PC-9 (cell line): ENCODE data around the gene AKAP13. TPM values are rescaled to one million over a fixed set of nuclear protein-coding genes. Genes with fewer than 3 reads are reported as not detected.

Experiments
- BruUV-seq: library from RNA; stranded (reverse); fragments of 400-500 nt; replicated peaks from 2 replicates; lab custom pipeline; 2021; lab: Mats Ljungman, UMichigan
- CTCF ChIA-PET: fragments of 300-600 bp; sonication (Branson Sonifier 250); formaldehyde crosslinking; loops from one replicate; lab custom pipeline; 2022; ENCODE audit warnings: antibody characterized with exemption; lab: Charles Lee
- POLR2A ChIA-PET: fragments of 300-600 bp; sonication (Branson Sonifier 250); formaldehyde crosslinking; loops from one replicate; lab custom pipeline; 2022; ENCODE audit warnings: antibody characterized with exemption; ENCODE audit not compliant: unreplicated experiment; lab: Charles Lee
- DNase-seq, 2 experiments: peaks; one replicate each; pipeline versions ENCODE4 v3.0.0 to v3.0.0-alpha.2; 2015 to 2022; ENCODE audit warnings: mixed read lengths in 1 of 2
- H2AFZ ChIP-seq: fragments of 200-600 bp; sonication (generic); 2 replicates; pipeline ENCODE4 v1.8.1; 2017; ENCODE audit warnings: antibody characterized with exemption
- H3F3A ChIP-seq: fragments of 200-600 bp; sonication (generic); 2 replicates; pipeline ENCODE4 v1.8.1; 2017; ENCODE audit warnings: antibody characterized with exemption, mild to moderate bottlenecking, low read depth; ENCODE audit not compliant: insufficient read depth
- H3K27ac ChIP-seq: fragments of 200-600 bp; sonication (generic); 2 replicates; pipeline ENCODE4 v1.6.1; 2016; ENCODE audit warnings: mixed run types
- H3K27me3 ChIP-seq: fragments of 200-600 bp; sonication (generic); 2 replicates; pipeline ENCODE4 v1.6.1; 2016; ENCODE audit warnings: low read depth, mixed run types; ENCODE audit not compliant: insufficient read depth
- H3K36me3 ChIP-seq: fragments of 200-600 bp; sonication (generic); 2 replicates; pipeline ENCODE4 v1.6.1; 2016; ENCODE audit warnings: low read depth, mixed run types
- H3K4me1 ChIP-seq: fragments of 200-600 bp; sonication (generic); replicated peaks from 2 replicates; pipeline ENCODE4 v1.6.1; 2016; ENCODE audit warnings: mixed run types; ENCODE audit not compliant: insufficient read depth
- H3K4me2 ChIP-seq: fragments of 200-600 bp; sonication (generic); 2 replicates; pipeline ENCODE4 v1.6.1; 2017; ENCODE audit warnings: mixed run types
- H3K4me3 ChIP-seq: fragments of 200-600 bp; sonication (generic); 2 replicates; pipeline ENCODE4 v1.6.1; 2016; ENCODE audit warnings: mixed run types
- H3K79me2 ChIP-seq: fragments of 200-600 bp; sonication (generic); 2 replicates; pipeline ENCODE4 v1.6.1; 2017; ENCODE audit warnings: low read depth, mixed run types
- H3K9me2 ChIP-seq: fragments of 200-600 bp; sonication (generic); 2 replicates; pipeline ENCODE4 v1.8.1; 2017; ENCODE audit warnings: mild to moderate bottlenecking; ENCODE audit not compliant: insufficient read depth
- H3K9me3 ChIP-seq: fragments of 200-600 bp; sonication (generic); 2 replicates; pipeline ENCODE4 v1.8.1; 2016; ENCODE audit warnings: low read depth; ENCODE audit not compliant: insufficient read depth
- H4K20me1 ChIP-seq: fragments of 200-600 bp; sonication (generic); 2 replicates; pipeline ENCODE4 v1.8.1; 2017; ENCODE audit not compliant: insufficient read depth
- CTCF ChIP-seq: fragments of 200-600 bp; sonication (generic); conservative IDR thresholded peaks from 2 replicates; pipeline ENCODE4 v1.6.1; 2017; ENCODE audit warnings: mixed run types, antibody characterized with exemption, mild to moderate bottlenecking, moderate library complexity
- EZH2 ChIP-seq: fragments of 200-600 bp; sonication (generic); IDR thresholded peaks from 2 replicates; pipeline ENCODE4 v1.8.0; 2017; ENCODE audit warnings: antibody characterized with exemption, low read depth
- intact Hi-C: fragments of 100-400 bp; cut with micrococcal nuclease; formaldehyde crosslinking; loops from one replicate; pipeline ENCODE4 v1.10.0; 2022; ENCODE audit not compliant: unreplicated experiment
- total RNA-seq: library from RNA; stranded (reverse); gene quantifications from 2 replicates; pipeline ENCODE4 v1.2.3, GENCODE V29; 2021

The AKAP13 gene
- total RNA-seq, 1 experiment from 2014 or later = 82.5 TPM

- no peaks in the 10 kb centered on the region for H4K20me1 ChIP-seq
- no peaks in the 10 kb centered on the region for H3K36me3 ChIP-seq
- no peaks in the 10 kb centered on the region for H3K79me2 ChIP-seq
- H2AFZ ChIP-seq = no peak overlapping the region
- no peaks in the 10 kb centered on the region for H3K27me3 ChIP-seq
- no peak overlapping the region for H3K27ac ChIP-seq
- intact Hi-C loops = loop anchor here (1.0 to 2.0 kb wide), 5 partner anchors 35 to 173 kb away; partner anchors contain the start of gene AKAP13
- H3K4me3 ChIP-seq = no peak overlapping the region
- H3K9me3 ChIP-seq = no peaks in the 10 kb centered on the region
- no TSS peak for BruUV-seq
- ChIA-PET CTCF (interaction anchor here (0.6 to 1.4 kb wide), 6 partner anchors 35 to 635 kb away, joined by 3 to 22 read pairs (median 8); no protein-coding TSS in a partner anchor), POLR2A (no interaction called here)
- H3K4me2 ChIP-seq = 0 out of 2 replicates have a peak overlapping the region, but pooled peaks have one; percentile 15
- no peak for TF ChIP-seq EZH2
- TF ChIP-seq CTCF = no peak
- no peaks in the 10 kb centered on the region; the same call in 1 of the 2 replicates for H3F3A ChIP-seq
- peaks cover 13% of the 10 kb centered on the region for H3K4me1 ChIP-seq
- H3K9me2 ChIP-seq = no peaks in the 10 kb centered on the region
- DNase-seq = no peak
Observed at GRCh38 chr15:85331655-85332285, 48.6 kb upstream of the AKAP13 start.

- CTCF ChIA-PET = no interaction called here
- peaks cover 13% of the 10 kb centered on the region for H3K4me1 ChIP-seq
- no peak for DNase-seq
Observed at GRCh38 chr15:85333132-85333831, 47.1 kb upstream of the AKAP13 start.

GRCh38 chr15:85334241-85334640, 46.2 kb upstream of the AKAP13 start:
- CTCF ChIA-PET = no interaction called here
- no peak overlapping the region for H3K27ac ChIP-seq
- intact Hi-C loops = no loop called here

More at GRCh38 chr15:85333132-85333831, 47.1 kb upstream of the AKAP13 start:
- H3K4me2 ChIP-seq = no peak overlapping the region
- no peak overlapping the region for H3K27ac ChIP-seq
- no peaks in the 10 kb centered on the region for H3K9me2 ChIP-seq
- H3K27me3 ChIP-seq = no peaks in the 10 kb centered on the region
- no peaks in the 10 kb centered on the region for H3K36me3 ChIP-seq
- H3K9me3 ChIP-seq = no peaks in the 10 kb centered on the region
- intact Hi-C loops = no loop called here
- TF ChIP-seq CTCF = no peak
- TF ChIP-seq EZH2 = no peak
- H3K79me2 ChIP-seq = no peaks in the 10 kb centered on the region
- BruUV-seq = no TSS peak
- H3F3A ChIP-seq = no peaks in the 10 kb centered on the region; the same call in 1 of the 2 replicates
- H3K4me3 ChIP-seq = no peak overlapping the region
- H4K20me1 ChIP-seq = no peaks in the 10 kb centered on the region
- H2AFZ ChIP-seq = no peak overlapping the region
- POLR2A ChIA-PET = no interaction called here

More at GRCh38 chr15:85334241-85334640, 46.2 kb upstream of the AKAP13 start:
- no TSS peak for BruUV-seq
- TF ChIP-seq CTCF (no peak), EZH2 (no peak)
- H3K79me2 ChIP-seq = no peaks in the 10 kb centered on the region
- POLR2A ChIA-PET = no interaction called here
- no peaks in the 10 kb centered on the region for H3K36me3 ChIP-seq
- H3K9me2 ChIP-seq = no peaks in the 10 kb centered on the region
- DNase-seq = no peak
- no peak overlapping the region for H3K4me3 ChIP-seq
- peaks cover 13% of the 10 kb centered on the region for H3K4me1 ChIP-seq
- H3K4me2 ChIP-seq = no peak overlapping the region
- no peaks in the 10 kb centered on the region; the same call in 1 of the 2 replicates for H3F3A ChIP-seq
- no peaks in the 10 kb centered on the region for H3K9me3 ChIP-seq
- H4K20me1 ChIP-seq = no peaks in the 10 kb centered on the region
- H3K27me3 ChIP-seq = no peaks in the 10 kb centered on the region
- H2AFZ ChIP-seq = no peak overlapping the region
